ENCODE measurements around the gene EPB41L2. TPM values are rescaled to one million over a fixed set of nuclear protein-coding genes. Genes with fewer than 3 reads are reported as not detected.

EPB41L2 gene
- total RNA-seq, 1 experiment from 2014 or later: 199 TPM

DNA sequence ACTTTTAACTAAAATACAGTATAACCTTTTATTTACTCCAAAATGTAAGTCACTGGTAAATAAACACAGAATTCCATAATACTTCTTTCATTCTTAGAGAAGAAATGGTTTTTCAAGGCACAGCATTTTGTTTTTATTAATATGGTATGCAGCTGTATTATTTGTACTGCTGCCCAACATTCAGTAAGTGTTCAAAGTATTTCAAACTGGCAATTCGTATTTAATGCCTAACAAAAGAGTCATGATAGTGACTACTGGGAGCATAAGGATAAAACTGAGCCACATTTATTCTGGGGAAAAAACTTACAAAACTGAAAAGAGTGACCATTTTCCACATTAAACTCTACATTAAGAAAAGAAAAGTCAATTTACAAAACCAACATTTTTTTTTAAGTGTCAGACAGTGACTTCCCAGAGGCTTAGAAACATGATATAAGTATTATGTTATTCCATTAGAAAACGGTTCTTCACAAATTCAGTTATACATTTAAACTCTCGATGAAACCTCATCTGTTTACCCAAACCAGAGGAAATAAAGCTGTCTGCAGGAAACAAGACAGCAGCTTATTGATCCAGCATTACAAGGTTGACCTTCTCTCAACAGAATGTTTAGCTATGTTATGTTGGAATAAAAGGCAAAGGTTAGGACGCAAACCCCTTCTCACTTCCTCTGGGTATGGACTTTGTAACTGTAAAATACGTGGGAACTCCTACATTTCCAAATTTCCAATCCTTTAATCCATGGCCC lies 24.3 kb downstream of the EPB41L2 start:
- POLR2A ChIA-PET: interaction anchor here (0.9 kb wide), 1 partner anchor 20 kb away, joined by 6 read pairs; no protein-coding TSS in a partner anchor
- intact Hi-C loops (cut with micrococcal nuclease; ENCODE audit: unreplicated experiment): no loop called here
- in situ Hi-C loops (cut with HindIII; ENCODE audit: low pct_unique_long_range_greater_than_20kb, low sequenced_read_pairs): no loop called here
- Histone ChIP-seq H3K4me3 (ENCODE audit: low read depth in 2 of 2, low read length in 2 of 2) (no peak overlapping the region), H3K4me1 (ENCODE audit: control insufficient read depth, insufficient read depth, low read length) (peaks cover 47% of the 10 kb centered on the region), H3K27ac (ENCODE audit: low read length) (peak overlapping the region; percentile 64), H3K36me3 (ENCODE audit: control insufficient read depth, insufficient read depth, low read length) (no peaks in the 10 kb centered on the region), H3K9me3 (ENCODE audit: control insufficient read depth, insufficient read depth, low read depth, low read length) (no peaks in the 10 kb centered on the region), H3K27me3 (ENCODE audit: control insufficient read depth, insufficient read depth, low read length) (no peaks in the 10 kb centered on the region)
- BruUV-seq (replicated peaks): no TSS peak
- ATAC-seq (no peak), DNase-seq (ENCODE audit: low read depth, low spot score) (no peak)
- CTCF ChIA-PET: no interaction called here
- TF ChIP-seq REST (IDR thresholded peaks at IDR 0.05; ENCODE audit: insufficient read depth in 1 of 2, low read depth in 2 of 2, low read length in 1 of 2) (no peak), POLR2AphosphoS5 (IDR thresholded peaks at IDR 0.05; ENCODE audit: low read depth, low read length) (no peak), SIN3A (IDR thresholded peaks at IDR 0.05; ENCODE audit: borderline replicate concordance, insufficient read depth, low read depth, low read length) (no peak), TCF7L2 (IDR thresholded peaks at IDR 0.05; ENCODE audit: low read depth, low read length) (no peak), CTCF (IDR thresholded peaks at IDR 0.05) (no peak)

DNA sequence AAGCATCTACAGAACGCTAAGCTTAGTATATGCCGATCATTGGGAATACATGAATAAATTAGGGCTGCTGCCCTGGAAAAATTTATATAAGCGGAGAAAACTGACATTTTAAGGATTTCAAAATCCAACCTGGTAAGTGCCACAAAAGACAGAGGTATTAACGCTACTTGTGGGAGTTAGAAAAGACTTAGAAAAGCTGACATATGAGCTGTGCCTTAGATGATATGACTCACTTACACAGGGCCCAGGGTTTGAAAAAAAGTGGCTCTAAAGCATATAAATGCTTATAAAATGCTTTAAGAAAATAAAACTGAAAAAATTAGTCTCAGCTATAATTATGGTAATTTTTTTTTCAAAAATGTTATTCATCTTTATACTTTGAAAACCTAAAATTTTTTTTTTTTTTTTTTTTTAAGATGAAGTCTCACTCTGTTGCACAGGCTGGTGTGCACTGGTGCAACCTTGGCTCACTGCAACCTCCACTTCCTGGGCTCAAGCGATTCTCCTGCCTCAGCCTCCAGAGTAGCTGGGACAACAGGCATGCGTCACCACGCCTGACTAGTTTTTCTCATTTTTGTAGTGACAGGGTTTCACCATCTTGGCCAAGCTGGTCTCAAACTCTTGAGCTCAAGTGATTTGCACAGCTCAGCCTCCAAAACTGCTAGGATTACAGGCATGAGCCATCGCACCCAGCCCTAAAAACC lies 25.7 kb downstream of the EPB41L2 start:
- no peak for TF ChIP-seq REST (IDR thresholded peaks at IDR 0.05; ENCODE audit: insufficient read depth in 1 of 2, low read depth in 2 of 2, low read length in 1 of 2)
- no peak for TF ChIP-seq POLR2AphosphoS5 (IDR thresholded peaks at IDR 0.05; ENCODE audit: low read depth, low read length)
- TF ChIP-seq CTCF (IDR thresholded peaks at IDR 0.05): no peak
- no peak for TF ChIP-seq TCF7L2 (IDR thresholded peaks at IDR 0.05; ENCODE audit: low read depth, low read length)
- no peak for TF ChIP-seq SIN3A (IDR thresholded peaks at IDR 0.05; ENCODE audit: borderline replicate concordance, insufficient read depth, low read depth, low read length)
- peaks cover 50% of the 10 kb centered on the region for H3K4me1 ChIP-seq (ENCODE audit: control insufficient read depth, insufficient read depth, low read length)
- DNase-seq (ENCODE audit: low read depth, low spot score): no peak
- no peak overlapping the region for H3K4me3 ChIP-seq (ENCODE audit: low read depth in 2 of 2, low read length in 2 of 2)
- in situ Hi-C loops (cut with HindIII; ENCODE audit: low pct_unique_long_range_greater_than_20kb, low sequenced_read_pairs): no loop called here
- H3K27ac ChIP-seq (ENCODE audit: low read length): no peak overlapping the region; the same call in 1 of the 2 replicates
- intact Hi-C loops (cut with micrococcal nuclease; ENCODE audit: unreplicated experiment): no loop called here
- CTCF ChIA-PET: interaction anchor here (0.6 kb wide), 1 partner anchor 73 kb away, joined by 5 read pairs; no protein-coding TSS in a partner anchor
- POLR2A ChIA-PET: interaction anchor here (0.7 kb wide), 2 partner anchors 11 to 1257 kb away, joined by 7 to 8 read pairs; no protein-coding TSS in a partner anchor
- no peaks in the 10 kb centered on the region for H3K36me3 ChIP-seq (ENCODE audit: control insufficient read depth, insufficient read depth, low read length)
- no peaks in the 10 kb centered on the region for H3K9me3 ChIP-seq (ENCODE audit: control insufficient read depth, insufficient read depth, low read depth, low read length)
- BruUV-seq (replicated peaks): no TSS peak
- no peaks in the 10 kb centered on the region for H3K27me3 ChIP-seq (ENCODE audit: control insufficient read depth, insufficient read depth, low read length)
- ATAC-seq: no peak
